Hepatocyte (in vitro differentiated cells): ENCODE data around the gene PSME1.

Experiments
- EZH2 ChIP-seq: fragments of 200-600 bp; sonication (generic); IDR thresholded peaks from 2 replicates; pipeline ENCODE4 v1.6.1; 2016; ENCODE audit warnings: antibody characterized with exemption, mild to moderate bottlenecking, borderline replicate concordance
- EZH2phosphoT487 ChIP-seq: fragments of 200-600 bp; sonication (generic); IDR thresholded peaks from one replicate; pipeline ENCODE4 v1.6.1; 2018; ENCODE audit warnings: antibody characterized with exemption, mild to moderate bottlenecking, low read depth, moderate library complexity; ENCODE audit not compliant: unreplicated experiment, severe bottlenecking
- TF ChIP-seq, protein P1 (sequence below): fragments of 200-600 bp; sonication (generic); IDR thresholded peaks from 2 replicates; pipeline ENCODE4 v1.5.1; 2016; ENCODE audit warnings: antibody characterized with exemption, mild to moderate bottlenecking; ENCODE audit not compliant: poor library complexity

DNA sequence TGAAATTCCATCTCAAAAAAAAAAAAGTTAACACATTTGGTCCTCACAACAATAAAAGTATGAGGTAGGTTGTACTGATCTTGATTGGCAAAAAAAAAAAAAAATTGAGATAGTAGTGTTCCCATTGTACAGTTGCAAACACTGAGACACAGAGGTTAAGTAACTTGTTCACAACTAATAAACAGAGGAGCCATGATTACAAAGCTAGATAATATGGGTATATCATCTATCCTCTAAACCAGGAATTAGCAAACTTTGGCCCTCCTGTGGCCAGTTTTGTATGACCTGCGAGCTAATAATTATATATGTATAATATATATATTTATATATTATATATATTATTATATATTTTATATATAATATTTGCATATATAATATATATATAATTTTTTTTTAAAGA lies 2.3 kb upstream of the PSME1 start:
- TF ChIP-seq EZH2 (no peak), EZH2phosphoT487 (no peak)
- TF ChIP-seq, protein P1, sequence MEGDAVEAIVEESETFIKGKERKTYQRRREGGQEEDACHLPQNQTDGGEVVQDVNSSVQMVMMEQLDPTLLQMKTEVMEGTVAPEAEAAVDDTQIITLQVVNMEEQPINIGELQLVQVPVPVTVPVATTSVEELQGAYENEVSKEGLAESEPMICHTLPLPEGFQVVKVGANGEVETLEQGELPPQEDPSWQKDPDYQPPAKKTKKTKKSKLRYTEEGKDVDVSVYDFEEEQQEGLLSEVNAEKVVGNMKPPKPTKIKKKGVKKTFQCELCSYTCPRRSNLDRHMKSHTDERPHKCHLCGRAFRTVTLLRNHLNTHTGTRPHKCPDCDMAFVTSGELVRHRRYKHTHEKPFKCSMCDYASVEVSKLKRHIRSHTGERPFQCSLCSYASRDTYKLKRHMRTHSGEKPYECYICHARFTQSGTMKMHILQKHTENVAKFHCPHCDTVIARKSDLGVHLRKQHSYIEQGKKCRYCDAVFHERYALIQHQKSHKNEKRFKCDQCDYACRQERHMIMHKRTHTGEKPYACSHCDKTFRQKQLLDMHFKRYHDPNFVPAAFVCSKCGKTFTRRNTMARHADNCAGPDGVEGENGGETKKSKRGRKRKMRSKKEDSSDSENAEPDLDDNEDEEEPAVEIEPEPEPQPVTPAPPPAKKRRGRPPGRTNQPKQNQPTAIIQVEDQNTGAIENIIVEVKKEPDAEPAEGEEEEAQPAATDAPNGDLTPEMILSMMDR = no peak
